COLO668 (cell line): ENCODE measurements around the gene LIN28A.
A peak's percentile ranks its signal among the peaks of the same experiment; 100 is the strongest.
"Not testable (repeated sequence)": the region's sequence is repeated elsewhere in the genome, so short reads cannot be mapped to it uniquely, and the experiment has no call there.

ENCODE experiments used
- DNase-seq: peaks from one replicate; lab custom pipeline; 2025; ENCODE audit not compliant: unreplicated experiment; lab: John Stamatoyannopoulos, UW

The LIN28A gene, protein sequence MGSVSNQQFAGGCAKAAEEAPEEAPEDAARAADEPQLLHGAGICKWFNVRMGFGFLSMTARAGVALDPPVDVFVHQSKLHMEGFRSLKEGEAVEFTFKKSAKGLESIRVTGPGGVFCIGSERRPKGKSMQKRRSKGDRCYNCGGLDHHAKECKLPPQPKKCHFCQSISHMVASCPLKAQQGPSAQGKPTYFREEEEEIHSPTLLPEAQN

GRCh38 chr1:26410706-26411623 is at the start of gene LIN28A:
TSS of gene LIN28A (plus strand) at chr1:26410817. CDS start at chr1:26410892, 75 bp downstream.
- DNase-seq = no peak

DNA sequence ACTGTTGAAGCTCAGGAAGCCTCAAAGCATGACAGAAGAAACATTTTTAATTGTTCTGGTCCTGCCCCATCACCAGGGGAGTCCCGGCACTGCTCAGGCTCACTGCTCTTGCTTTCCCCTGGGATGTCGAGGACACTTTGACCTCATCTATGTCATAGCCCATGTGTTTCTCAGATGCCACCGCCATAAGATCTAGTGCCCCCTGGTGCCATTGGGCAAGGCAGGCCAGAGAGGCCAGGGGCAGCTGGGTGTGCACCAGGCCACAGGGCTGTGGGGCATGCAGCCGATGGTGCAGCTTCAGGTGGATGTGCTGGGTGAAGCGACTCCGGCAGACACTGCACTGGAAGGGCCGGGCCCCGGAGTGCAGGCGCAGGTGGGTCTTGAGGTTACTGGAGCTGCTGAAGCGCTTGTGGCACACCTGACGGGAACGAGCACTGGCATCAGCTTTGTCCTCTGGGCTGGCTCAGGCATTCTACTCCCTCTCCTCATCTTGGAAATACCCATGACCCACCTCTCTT is 49.0 kb upstream of the LIN28A start:
- no peak for DNase-seq

DNA sequence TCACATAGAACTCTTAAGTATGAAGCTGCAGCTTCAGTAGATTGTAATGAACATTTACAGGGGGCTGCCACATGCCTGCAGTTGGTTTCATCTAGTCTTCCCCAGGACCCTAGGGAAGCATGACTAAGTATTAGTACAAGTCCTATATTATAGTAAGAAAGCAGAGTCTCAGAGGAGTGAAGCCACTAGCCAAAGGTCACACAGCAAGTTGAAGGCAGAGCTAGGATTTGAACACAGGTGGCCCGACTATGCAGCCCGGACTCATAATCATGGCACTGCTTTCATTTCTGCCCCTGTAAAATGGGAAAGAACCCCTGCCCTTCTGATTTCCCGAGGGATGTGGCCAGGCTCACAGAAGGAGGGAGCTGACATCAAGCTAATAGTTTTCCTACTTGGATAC is 48.3 kb upstream of the LIN28A start:
- DNase-seq = no peak

DNA sequence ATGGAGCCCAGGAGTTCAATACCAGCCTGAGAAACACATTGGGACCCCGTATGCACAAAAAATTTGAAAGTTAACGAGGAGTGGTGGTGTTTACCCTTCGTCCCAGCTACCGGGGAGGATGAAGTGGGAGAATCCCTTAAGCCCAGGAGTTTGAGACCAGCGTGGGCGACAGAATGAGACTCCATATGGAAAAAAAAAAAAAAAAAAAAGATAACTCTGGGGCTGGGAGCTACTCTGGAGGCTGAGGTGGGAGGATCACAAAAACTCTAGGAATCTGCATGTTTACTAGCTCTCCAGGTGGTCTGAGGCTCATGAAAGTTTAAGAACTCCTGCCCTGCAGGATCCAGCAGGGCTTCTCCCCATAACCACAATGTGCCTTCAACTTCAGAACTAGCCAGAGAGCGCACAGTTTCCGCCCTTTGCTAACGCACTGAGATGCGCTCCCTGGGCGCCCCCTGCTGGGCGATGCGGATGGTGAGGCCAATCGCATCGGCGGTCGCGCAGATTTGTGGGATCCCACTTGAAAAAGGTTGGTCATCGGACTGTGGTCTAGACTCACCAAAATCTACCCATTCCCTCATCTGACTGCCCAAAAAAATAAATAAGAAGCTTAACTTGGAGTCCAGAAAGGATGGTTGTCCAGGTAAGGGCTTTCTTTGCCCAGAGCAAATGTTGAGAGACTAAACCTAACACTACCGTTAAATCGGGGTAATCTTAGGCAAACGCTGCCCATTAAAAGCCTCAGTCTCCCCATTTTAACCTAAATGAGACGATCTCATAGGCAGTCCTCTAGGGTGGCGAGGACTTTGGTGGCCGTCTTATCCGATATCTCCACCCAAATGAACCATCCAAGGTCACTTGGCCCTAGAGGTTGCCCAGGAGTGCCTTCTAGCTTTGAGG is 46.8 kb upstream of the LIN28A start:
- peak; percentile 90 for DNase-seq

DNA sequence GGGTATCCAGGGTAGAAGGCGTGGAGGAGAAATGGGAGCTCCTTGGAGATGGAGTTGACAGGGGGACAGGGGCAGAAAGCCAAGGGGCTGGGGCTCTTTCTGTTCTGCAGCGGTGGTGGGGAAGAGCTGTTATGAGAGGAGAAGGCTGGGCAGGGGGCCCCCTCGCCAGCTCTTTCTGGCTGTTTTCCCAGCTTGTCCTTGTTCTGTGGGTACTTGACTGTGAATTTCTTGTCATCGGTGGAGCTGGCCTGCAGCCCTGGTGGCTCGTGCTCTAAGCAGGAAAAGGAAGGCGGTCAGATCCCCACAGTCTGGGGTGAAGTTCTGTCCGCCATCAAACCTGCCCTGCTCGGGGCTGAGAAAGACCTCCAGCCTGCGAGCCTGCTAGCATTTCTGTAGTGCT is 45.7 kb upstream of the LIN28A start:
- no peak for DNase-seq

DNA sequence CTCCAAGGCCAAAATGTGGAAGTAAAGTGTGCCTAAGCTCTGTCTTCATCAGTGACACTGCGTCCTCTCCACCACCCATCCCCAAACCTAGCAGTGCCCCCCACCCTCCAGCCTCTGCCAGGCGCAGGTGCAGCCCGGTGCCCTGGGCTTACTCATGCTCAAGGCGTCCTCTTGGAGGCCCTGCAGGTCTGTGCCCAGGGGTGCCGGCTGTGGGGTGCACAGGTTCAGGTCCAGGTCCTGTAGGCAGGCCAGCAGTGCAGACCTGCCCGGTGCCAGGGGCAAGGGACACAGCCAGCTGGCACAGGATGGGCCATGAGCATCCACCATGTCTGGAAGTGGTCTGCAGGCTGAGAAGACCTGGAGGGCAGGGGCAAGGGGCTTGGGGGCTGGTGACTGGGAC is 43.2 kb upstream of the LIN28A start:
- DNase-seq = no peak

- DNase-seq = no peak
These were observed 42.6 kb upstream of the LIN28A start for GRCh38 chr1:26368006-26368405.

- no peak for DNase-seq
These were observed 42.1 kb upstream of the LIN28A start for GRCh38 chr1:26368486-26368885.

DNA sequence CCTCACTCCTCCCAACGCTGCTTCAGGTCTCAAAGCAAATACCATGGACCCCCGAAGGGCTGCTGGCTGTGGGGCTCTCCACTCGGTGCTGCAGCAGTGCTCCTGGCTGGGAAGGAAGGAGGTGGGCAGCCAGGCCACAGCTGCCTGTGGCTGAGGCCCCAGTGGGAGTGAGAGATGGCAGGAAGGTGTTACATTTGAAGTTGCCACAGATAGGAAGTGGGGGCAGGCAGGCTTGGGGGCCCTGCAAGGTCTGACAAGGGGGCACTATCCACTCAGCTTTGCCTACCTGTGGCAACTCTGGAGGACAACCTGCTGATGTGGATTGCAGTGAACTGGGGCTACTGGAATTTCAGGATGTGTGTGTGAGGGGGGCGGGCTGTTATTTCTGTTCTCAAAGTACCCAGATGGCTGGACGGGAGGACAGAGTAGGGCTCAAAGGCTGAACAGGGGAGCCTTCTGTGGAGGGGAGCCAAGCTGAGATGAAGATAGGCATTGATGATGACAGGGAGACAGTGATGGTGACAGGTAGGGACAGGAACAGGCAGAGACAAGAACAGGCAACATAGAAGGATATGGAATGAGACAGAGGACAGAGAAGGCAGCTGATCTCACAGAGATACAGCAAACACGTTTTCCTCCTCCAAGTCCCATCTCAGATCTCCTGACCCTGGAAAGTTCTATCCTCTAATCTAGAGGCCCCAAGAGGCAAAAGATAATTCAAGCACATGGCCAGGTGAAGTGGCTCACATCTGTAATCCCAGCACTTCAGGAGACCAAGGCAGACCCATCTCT is 39.8 kb upstream of the LIN28A start:
- no peak for DNase-seq

- DNase-seq = no peak
These were observed 38.6 kb upstream of the LIN28A start for GRCh38 chr1:26372039-26372438.

GRCh38 chr1:26372611-26373010 is 38.0 kb upstream of the LIN28A start, which contains the start of gene ZNF683:
TSS of gene ZNF683 (minus strand) at chr1:26372750. CDS start at chr1:26368571, 4,179 bp downstream.
- DNase-seq = not testable (repeated sequence)

DNA sequence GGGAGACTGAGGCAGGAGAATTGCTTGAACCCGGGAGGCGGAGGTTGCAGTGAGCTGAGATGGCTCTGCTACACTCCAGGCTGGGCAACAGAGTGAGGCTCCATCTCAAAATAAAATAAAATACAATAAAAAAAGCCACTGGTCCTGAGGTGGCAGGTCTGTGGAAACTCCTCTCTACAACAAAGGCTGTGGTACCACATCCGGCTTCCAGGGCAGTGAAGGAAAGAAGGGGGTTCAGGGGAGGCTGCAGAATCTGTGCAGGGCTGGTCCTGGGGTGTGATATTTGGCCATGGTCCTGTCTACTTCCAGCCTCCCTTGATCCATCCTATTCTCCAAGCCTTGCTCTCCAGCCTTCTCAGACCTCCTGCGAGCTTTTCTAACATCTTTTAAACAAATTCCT is 37.3 kb upstream of the LIN28A start:
- DNase-seq = no peak

- no peak for DNase-seq
These were observed 36.8 kb upstream of the LIN28A start for GRCh38 chr1:26373789-26374188.

- DNase-seq = not testable (repeated sequence)
These were observed 36.3 kb upstream of the LIN28A start for GRCh38 chr1:26374361-26374760.

- no peak for DNase-seq
These were observed 35.5 kb upstream of the LIN28A start for GRCh38 chr1:26375081-26375480.

DNA sequence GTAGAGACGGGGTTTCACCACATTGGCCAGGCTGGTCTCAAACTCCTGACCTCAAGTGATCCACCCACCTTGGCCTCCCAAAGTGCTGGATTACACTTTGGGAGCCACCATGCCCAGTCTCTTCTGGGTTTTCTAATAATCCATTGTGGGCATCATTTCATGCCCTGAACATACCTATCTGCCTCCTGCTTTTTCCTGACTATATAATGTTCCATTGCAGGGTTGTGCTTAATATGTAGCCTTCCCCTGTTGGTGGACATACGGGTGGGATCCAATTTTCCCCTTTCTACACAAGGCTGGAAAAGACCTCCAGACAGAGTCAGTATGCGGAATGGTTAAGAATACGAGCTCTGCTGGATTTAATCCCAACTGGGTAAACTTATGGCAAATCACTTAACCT is 34.6 kb upstream of the LIN28A start:
- DNase-seq = no peak

GRCh38 chr1:26378088-26378878 is 32.3 kb upstream of the LIN28A start:
- DNase-seq = no peak

DNA sequence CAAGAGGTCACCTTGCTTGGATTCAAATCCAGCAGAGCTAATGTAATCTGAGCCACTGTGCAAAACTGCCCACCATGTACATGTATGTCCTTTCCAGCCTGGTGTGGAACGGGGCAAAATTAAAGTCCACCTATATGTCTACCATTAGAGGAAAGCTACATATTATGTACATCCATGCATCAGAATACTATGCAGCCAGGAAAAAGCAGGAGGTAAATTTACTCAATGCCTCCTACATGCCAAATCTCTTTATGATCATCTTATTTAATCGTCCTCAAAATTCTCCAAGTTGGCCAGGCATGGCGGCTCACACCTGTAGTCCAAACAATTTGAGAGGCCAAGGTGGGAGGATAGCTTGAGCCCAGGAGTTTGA is 31.8 kb upstream of the LIN28A start:
- DNase-seq = no peak

DNA sequence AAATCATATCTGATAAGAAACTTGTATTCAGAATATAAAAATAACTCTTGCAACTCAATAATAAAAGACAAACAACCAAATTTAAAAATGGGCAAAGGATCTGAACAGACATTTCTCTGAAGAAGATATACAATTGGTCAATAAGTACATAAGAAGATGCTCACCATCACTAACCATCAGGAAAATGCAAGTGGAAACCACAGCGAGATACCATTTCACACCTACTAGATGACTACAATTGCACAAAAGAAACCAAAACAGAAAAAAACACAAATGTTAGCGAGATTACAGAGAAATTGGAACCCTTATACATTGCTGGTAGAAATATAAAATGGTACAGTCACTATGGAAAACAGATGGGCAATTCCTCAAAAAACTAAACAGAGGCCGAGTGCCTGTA is 26.5 kb upstream of the LIN28A start:
- no peak for DNase-seq

DNA sequence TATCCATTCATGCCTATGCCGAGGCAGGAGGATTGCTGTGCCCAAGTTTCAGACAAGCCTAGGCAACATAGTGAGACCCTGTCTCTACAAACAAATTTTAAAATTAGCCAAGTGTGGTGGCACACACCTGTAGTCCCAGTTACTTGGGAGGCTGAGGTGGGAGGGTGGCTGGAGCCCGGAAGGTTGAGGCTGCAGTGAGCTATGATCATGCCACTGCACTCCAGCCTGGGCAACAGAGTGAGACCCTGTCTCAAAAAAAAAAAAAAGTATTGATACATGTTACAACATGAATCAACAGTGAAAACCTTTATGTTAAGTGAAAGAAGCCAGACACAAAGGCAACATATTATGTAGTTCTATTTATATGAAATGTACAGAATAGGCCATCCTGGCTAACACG is 25.6 kb upstream of the LIN28A start:
- not testable (repeated sequence) for DNase-seq
